ENCODE measurements around the gene KYAT1.
"Not testable (repeated sequence)": the region's sequence is repeated elsewhere in the genome, so short reads cannot be mapped to it uniquely, and the experiment has no call there.

KYAT1 gene

DNA sequence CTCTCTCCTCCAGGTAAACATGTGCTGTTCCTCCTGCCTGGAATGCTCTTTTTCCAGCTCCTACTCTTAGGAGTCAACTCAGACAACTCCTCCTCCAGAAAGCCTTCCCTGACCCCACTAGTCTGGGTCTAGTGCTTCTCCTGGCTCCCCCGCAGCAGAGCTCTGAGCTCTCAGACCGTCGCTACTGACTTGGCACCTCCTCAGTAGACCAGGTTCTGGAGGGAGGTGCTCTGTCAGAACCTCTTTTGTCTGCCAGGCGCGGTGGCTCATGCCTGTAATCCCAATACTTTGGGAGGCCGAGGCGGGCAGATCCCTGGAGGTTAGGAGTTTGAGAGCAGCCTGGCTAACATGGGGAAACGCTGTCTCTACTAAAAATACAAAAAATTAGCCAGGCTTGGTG, 3.6 kb upstream of the KYAT1 start:
- TF ChIP-seq POLR2A (IDR thresholded peaks at IDR 0.05; ENCODE audit: low read length) (no peak), GATA1 (IDR thresholded peaks at IDR 0.05; ENCODE audit: low read depth, low read length) (no peak)
- DNase-seq, result no peak

- TF ChIP-seq POLR2A (IDR thresholded peaks at IDR 0.05; ENCODE audit: low read length) (no peak), GATA1 (IDR thresholded peaks at IDR 0.05; ENCODE audit: low read depth, low read length) (no peak)
- DNase-seq, result no peak
Measured at GRCh38 chr9:128884164-128884563, 2.4 kb upstream of the KYAT1 start.

DNA sequence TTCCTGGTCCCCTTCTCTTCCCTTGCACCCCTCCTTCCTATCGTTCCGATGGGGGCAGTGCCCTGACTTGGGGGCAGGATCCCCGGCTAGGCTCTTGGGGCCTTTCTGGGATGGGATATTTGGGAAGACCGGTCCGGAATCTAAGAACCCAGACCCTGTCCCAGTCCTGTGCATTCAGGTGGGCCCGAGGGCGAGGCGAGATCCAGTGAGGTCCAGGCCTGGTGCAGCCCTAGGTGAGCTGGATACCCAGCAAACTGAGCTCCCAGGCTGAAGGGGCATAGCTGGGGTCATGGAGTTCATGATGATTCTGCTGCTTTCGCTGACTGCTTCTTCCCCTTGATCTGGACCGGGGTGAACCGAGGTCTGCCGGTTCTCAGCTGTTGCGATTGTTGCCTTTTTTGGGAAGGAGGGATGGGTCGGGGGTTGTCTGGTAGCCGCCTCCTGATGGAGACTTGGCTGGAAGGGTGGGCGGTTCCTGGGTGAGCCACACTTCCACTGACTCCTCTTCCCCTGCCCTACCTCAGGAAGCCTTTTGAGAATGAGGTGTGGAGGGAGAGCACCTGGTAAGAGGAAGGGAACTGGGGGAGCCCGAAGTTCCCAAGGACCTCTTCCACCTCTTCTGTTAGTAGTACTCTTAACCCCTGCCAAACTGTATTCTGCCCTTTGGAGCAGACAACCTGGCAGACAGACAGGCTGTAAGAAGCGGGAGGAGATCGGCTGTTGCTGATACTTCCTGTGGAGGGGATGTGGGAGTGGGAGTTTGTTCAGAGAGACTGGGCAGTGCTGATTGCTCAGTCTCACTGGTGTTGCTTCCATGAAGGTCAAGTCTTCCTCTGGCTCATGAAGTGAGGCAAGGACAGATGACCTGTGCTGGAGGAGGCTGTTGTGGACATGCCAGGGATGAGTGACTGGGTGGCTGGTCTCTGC, 1.2 kb upstream of the KYAT1 start:
- DNase-seq, result peak; percentile 46 to 72
- no peak for TF ChIP-seq POLR2A (IDR thresholded peaks at IDR 0.05; ENCODE audit: low read length)
- no peak for TF ChIP-seq GATA1 (IDR thresholded peaks at IDR 0.05; ENCODE audit: low read depth, low read length)

DNA sequence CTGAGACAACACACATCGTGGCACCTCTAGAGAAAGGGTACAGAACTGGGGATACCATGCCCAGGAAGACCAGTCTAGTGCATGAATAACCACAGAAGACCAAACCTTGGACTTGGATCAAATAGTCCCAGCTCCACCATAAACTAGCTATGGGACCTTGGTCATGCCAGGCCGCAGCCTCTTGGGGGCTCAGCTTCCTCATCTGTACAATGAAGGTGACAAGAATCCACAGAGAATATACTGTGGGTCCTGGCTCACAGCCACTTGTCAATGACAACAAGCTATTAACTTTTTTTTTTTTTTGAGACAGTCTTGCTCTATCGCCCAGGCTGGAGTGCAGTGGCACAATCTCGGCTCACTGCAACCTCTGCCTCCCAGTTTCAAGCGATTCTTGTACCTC, 3.9 kb downstream of the KYAT1 start:
- DNase-seq, result peak; percentile 29 to 34
- no peak for TF ChIP-seq POLR2A (IDR thresholded peaks at IDR 0.05; ENCODE audit: low read length)
- TF ChIP-seq GATA1 (IDR thresholded peaks at IDR 0.05; ENCODE audit: low read depth, low read length), result no peak

- not testable (repeated sequence) for DNase-seq
Measured at GRCh38 chr9:128870941-128871265, 10.8 kb downstream of the KYAT1 start.

GRCh38 chr9:128870128-128870940, 11.4 kb downstream of the KYAT1 start:
- TF ChIP-seq GATA1 (IDR thresholded peaks at IDR 0.05; ENCODE audit: low read depth, low read length) (no peak), POLR2A (IDR thresholded peaks at IDR 0.05; ENCODE audit: low read length) (no peak)
- DNase-seq, result peak; percentile 33 to 36

- peak; percentile 83 to 91 for DNase-seq
- TF ChIP-seq GATA1 (IDR thresholded peaks at IDR 0.05; ENCODE audit: low read depth, low read length) (no peak), POLR2A (IDR thresholded peaks at IDR 0.05; ENCODE audit: low read length) (no peak)
Measured at GRCh38 chr9:128863647-128864046, 18.1 kb downstream of the KYAT1 start.

GRCh38 chr9:128862401-128862851, 19.3 kb downstream of the KYAT1 start:
- no peak for DNase-seq
- TF ChIP-seq GATA1 (IDR thresholded peaks at IDR 0.05; ENCODE audit: low read depth, low read length) (no peak), POLR2A (IDR thresholded peaks at IDR 0.05; ENCODE audit: low read length) (no peak)

DNA sequence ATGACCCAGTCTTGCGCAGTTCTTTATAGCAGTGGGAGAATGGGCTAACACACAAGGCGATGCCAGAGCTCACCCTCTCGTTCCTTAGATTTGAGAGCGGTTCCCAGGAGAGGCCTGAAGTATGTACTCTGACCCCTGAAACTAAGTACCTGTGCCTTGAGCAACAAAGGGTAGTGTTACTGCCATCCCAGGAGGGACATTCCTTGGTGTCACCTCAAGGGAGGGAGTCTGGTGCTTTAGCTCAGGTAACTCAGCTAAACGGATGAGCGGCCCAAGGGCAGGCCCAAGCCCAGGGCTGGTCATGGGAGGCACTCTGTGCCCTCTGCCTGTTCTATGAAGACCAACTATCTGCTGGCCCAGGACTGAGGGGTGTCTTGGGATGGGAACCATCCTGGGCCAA, 20.2 kb downstream of the KYAT1 start:
- no peak for TF ChIP-seq GATA1 (IDR thresholded peaks at IDR 0.05; ENCODE audit: low read depth, low read length)
- no peak for TF ChIP-seq POLR2A (IDR thresholded peaks at IDR 0.05; ENCODE audit: low read length)
- DNase-seq, result no peak

DNA sequence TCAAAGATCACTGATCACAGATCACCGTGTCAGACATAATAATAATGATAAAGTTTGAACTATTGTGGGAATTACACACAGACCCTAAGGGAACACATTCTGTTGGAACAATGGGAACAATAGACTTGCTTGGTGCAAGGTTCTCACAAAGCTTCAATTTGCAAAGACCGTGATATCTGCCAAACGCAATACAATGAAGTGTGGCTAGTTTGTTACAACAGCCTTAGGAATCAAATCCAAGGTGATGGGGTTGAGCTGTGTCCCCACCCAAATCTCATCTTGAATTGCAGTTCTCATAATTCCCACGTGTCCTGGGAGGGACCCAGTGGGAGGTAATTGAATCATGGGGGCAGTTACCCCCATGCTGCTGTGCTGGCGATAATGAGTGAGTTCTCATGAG, 20.8 kb downstream of the KYAT1 start:
- DNase-seq, result no peak
- TF ChIP-seq GATA1 (IDR thresholded peaks at IDR 0.05; ENCODE audit: low read depth, low read length) (no peak), POLR2A (IDR thresholded peaks at IDR 0.05; ENCODE audit: low read length) (no peak)

DNA sequence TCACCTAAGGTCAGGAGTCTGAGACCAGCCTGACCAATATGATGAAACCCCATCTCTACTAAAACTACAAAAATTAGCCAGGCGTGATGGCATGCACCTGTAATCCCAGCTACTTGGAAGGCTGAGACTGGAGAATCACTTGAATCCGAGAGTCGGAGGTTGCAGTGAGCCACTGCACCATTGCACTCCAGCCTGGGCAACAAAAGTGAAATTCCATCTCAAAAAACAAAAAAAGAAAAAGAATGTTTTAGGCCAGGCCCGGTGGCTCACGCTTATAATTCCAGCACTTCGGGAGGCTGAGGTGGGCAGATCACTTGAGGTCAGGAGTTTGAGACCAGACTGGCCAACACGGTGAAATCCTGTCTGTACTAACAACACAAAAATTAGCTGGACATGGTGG, 23.3 kb downstream of the KYAT1 start:
- DNase-seq, result not testable (repeated sequence)

- DNase-seq, result not testable (repeated sequence)
Measured at GRCh38 chr9:128854454-128854853, 27.3 kb downstream of the KYAT1 start.

- DNase-seq, result not testable (repeated sequence)
Measured at GRCh38 chr9:128852646-128853045, 29.1 kb downstream of the KYAT1 start.

DNA sequence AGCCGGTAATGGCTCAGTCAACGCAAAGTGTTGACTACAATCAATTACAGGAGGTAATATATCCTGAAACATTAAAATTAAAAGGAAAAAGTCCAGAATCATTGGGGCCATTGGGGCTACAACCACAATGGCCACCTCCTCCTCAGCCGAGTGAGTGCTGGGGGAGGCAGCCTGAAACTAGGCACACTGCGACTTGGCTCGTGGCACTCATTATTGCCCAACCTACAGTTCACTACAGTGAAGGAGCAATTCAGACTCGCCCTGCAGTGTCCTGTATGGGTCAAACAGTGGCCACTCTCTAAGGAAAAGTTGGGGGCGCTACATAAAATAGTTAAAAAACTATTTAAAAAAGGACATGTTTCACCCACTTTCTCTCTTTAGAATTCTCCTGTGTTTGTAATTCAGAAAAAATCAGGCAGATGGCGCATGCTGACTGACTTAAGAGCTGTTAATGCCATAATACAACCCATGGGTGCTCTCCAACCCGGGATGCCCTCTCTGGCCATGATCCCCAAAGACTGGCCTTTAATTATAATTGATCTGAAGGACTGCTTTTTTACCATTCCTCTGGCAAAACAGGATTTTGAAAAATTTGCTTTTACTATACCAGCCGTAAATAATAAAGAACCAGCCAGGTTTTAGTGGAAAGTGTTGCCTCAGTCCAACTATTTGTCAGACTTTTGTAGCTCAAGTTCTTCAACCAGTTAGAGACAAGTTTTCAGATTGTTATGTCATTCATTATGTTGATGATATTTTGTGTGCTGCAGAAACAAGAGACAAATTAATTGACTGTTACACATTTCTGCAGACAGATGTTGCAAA, 29.8 kb downstream of the KYAT1 start:
- peak; percentile 60 to 64 for DNase-seq

DNA sequence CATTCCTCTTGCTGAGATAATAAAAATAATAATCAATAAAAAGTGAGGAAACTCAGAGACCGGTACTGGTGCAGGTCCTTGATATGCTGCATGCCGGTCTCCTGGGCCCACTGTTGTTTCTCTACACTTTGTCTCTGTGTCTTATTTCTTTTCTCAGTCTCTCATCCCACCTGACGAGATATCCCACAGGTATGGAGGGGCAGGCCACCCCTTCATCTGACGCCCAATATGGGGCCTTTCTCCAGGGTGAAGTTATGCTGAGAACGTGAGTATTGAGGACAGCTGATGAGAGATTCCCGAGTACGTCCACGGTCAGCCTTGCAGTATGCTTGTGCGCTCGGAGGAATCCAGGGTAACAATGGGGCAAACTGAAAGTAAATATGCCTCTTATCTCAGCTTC, 30.7 kb downstream of the KYAT1 start:
- DNase-seq, result not testable (repeated sequence)

All from erythroblast (primary cell).